WTC11 (cell line): Measurements from ENCODE around the gene FER.

ENCODE experiments used
- CREM ChIP-seq: sonication (generic); formaldehyde crosslinking; IDR thresholded peaks from 2 replicates; pipeline ENCODE4 v1.8.1; 2022; ENCODE audit warnings: mild to moderate bottlenecking, missing genetic modification reagents, moderate library complexity
- EMX1 ChIP-seq: fragments of 250-450 bp; sonication (Bioruptor Pico); IDR thresholded peaks from 2 replicates; pipeline ENCODE4 v1.8.0; 2021; ENCODE audit warnings: mild to moderate bottlenecking
- FOXK1 ChIP-seq: sonication (generic); formaldehyde crosslinking; IDR thresholded peaks from 2 replicates; pipeline ENCODE4 v1.8.0; 2022; ENCODE audit warnings: mild to moderate bottlenecking, moderate library complexity, missing genetic modification reagents
- IRF2 ChIP-seq: sonication (generic); formaldehyde crosslinking; IDR thresholded peaks from 2 replicates; pipeline ENCODE4 v1.8.0; 2022; ENCODE audit warnings: low read depth, missing genetic modification reagents, borderline replicate concordance
- RORB ChIP-seq: fragments of 250-450 bp; sonication (Bioruptor Pico); IDR thresholded peaks from 2 replicates; pipeline ENCODE4 v1.9.0; 2021; ENCODE audit warnings: mild to moderate bottlenecking
- SMAD3 ChIP-seq: sonication (generic); formaldehyde crosslinking; IDR thresholded peaks from 2 replicates; pipeline ENCODE4 v1.8.0; 2022; ENCODE audit warnings: missing genetic modification reagents, mild to moderate bottlenecking, borderline replicate concordance
- TCF7 ChIP-seq: sonication (generic); formaldehyde crosslinking; IDR thresholded peaks from 2 replicates; pipeline ENCODE4 v1.8.0; 2022; ENCODE audit warnings: mild to moderate bottlenecking, low read depth, missing genetic modification reagents, moderate library complexity
- TF ChIP-seq, protein P1 (sequence below): fragments of 200-600 bp; IDR thresholded peaks from 2 replicates; pipeline ENCODE4 v1.8.0; 2022; ENCODE audit warnings: antibody characterized with exemption
- TF ChIP-seq, protein P2 (sequence below): sonication (generic); formaldehyde crosslinking; IDR thresholded peaks from 2 replicates; pipeline ENCODE4 v1.8.0; 2022; ENCODE audit warnings: mild to moderate bottlenecking, missing genetic modification reagents
- TF ChIP-seq, protein P3 (sequence below): sonication (generic); formaldehyde crosslinking; IDR thresholded peaks from 2 replicates; pipeline ENCODE4 v1.8.0; 2023; ENCODE audit warnings: missing genetic modification reagents, mild to moderate bottlenecking, borderline replicate concordance
- TF ChIP-seq, protein P4 (sequence below): sonication (generic); formaldehyde crosslinking; IDR thresholded peaks from 2 replicates; pipeline ENCODE4 v1.8.0; 2022; ENCODE audit warnings: mild to moderate bottlenecking, missing genetic modification reagents
- TF ChIP-seq, protein P5 (sequence below): sonication (generic); formaldehyde crosslinking; conservative IDR thresholded peaks from 2 replicates; pipeline ENCODE4 v1.8.1; 2022; ENCODE audit warnings: mild to moderate bottlenecking, missing genetic modification reagents

DNA sequence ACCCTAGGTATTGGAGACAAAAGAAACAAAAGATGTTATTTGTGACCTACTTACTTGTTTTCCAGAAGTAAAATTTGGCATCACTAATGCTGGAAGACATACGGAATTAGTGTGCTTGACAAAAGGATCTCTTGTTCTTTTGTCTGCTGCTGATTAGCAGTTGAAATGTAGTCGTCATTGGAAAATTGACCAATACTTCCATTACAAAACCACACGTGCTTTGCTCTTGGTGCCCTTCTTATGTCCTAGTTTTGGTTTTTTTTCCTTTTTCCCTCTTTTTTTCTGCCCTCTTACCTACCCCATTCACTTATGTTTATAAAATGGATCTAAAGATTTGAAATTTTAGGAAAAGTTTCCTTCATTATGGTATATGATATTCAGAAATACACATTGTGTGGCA, 197.4 kb downstream of the FER start:
- TF ChIP-seq FOXK1 (no peak), EMX1 (CRISPR knock-in tag) (no peak), TCF7 (no peak), SMAD3 (CRISPR knock-in tag) (no peak), IRF2 (no peak), CREM (no peak), RORB (CRISPR knock-in tag) (no peak)
- TF ChIP-seq, protein P1, sequence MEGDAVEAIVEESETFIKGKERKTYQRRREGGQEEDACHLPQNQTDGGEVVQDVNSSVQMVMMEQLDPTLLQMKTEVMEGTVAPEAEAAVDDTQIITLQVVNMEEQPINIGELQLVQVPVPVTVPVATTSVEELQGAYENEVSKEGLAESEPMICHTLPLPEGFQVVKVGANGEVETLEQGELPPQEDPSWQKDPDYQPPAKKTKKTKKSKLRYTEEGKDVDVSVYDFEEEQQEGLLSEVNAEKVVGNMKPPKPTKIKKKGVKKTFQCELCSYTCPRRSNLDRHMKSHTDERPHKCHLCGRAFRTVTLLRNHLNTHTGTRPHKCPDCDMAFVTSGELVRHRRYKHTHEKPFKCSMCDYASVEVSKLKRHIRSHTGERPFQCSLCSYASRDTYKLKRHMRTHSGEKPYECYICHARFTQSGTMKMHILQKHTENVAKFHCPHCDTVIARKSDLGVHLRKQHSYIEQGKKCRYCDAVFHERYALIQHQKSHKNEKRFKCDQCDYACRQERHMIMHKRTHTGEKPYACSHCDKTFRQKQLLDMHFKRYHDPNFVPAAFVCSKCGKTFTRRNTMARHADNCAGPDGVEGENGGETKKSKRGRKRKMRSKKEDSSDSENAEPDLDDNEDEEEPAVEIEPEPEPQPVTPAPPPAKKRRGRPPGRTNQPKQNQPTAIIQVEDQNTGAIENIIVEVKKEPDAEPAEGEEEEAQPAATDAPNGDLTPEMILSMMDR: no peak
- TF ChIP-seq, protein P2, sequence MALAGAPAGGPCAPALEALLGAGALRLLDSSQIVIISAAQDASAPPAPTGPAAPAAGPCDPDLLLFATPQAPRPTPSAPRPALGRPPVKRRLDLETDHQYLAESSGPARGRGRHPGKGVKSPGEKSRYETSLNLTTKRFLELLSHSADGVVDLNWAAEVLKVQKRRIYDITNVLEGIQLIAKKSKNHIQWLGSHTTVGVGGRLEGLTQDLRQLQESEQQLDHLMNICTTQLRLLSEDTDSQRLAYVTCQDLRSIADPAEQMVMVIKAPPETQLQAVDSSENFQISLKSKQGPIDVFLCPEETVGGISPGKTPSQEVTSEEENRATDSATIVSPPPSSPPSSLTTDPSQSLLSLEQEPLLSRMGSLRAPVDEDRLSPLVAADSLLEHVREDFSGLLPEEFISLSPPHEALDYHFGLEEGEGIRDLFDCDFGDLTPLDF (CRISPR knock-in tag): no peak
- TF ChIP-seq, protein P3, sequence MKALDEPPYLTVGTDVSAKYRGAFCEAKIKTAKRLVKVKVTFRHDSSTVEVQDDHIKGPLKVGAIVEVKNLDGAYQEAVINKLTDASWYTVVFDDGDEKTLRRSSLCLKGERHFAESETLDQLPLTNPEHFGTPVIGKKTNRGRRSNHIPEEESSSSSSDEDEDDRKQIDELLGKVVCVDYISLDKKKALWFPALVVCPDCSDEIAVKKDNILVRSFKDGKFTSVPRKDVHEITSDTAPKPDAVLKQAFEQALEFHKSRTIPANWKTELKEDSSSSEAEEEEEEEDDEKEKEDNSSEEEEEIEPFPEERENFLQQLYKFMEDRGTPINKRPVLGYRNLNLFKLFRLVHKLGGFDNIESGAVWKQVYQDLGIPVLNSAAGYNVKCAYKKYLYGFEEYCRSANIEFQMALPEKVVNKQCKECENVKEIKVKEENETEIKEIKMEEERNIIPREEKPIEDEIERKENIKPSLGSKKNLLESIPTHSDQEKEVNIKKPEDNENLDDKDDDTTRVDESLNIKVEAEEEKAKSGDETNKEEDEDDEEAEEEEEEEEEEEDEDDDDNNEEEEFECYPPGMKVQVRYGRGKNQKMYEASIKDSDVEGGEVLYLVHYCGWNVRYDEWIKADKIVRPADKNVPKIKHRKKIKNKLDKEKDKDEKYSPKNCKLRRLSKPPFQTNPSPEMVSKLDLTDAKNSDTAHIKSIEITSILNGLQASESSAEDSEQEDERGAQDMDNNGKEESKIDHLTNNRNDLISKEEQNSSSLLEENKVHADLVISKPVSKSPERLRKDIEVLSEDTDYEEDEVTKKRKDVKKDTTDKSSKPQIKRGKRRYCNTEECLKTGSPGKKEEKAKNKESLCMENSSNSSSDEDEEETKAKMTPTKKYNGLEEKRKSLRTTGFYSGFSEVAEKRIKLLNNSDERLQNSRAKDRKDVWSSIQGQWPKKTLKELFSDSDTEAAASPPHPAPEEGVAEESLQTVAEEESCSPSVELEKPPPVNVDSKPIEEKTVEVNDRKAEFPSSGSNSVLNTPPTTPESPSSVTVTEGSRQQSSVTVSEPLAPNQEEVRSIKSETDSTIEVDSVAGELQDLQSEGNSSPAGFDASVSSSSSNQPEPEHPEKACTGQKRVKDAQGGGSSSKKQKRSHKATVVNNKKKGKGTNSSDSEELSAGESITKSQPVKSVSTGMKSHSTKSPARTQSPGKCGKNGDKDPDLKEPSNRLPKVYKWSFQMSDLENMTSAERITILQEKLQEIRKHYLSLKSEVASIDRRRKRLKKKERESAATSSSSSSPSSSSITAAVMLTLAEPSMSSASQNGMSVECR (CRISPR knock-in tag): no peak
- TF ChIP-seq, protein P4, sequence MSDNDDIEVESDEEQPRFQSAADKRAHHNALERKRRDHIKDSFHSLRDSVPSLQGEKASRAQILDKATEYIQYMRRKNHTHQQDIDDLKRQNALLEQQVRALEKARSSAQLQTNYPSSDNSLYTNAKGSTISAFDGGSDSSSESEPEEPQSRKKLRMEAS: no peak
- TF ChIP-seq, protein P5, sequence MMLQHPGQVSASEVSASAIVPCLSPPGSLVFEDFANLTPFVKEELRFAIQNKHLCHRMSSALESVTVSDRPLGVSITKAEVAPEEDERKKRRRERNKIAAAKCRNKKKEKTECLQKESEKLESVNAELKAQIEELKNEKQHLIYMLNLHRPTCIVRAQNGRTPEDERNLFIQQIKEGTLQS: no peak
